Mucosa of descending colon (tissue), 3 donors: ENCODE data around the gene GLI3. TPM values are rescaled to one million over a fixed set of nuclear protein-coding genes. Genes with fewer than 3 reads are reported as not detected.

ENCODE experiments used
- ATAC-seq: fragments of 200-7000 bp; cut with Tn5 transposase; one replicate; pipeline ENCODE4 v1.9.1; 2020; ENCODE audit warnings: mild to moderate bottlenecking, moderate library complexity
- DNase-seq, 3 donors: peaks; one replicate each; pipeline ENCODE4 v3.0.0-alpha.2; 2020
- H3K36me3 ChIP-seq: fragments of 200-600 bp; one replicate; pipeline ENCODE4 v1.8.0; 2021; ENCODE audit warnings: low read depth, mild to moderate bottlenecking
- H3K4me1 ChIP-seq: fragments of 200-600 bp; one replicate; pipeline ENCODE4 v1.8.0; 2021; ENCODE audit warnings: low read depth, mild to moderate bottlenecking
- H3K4me3 ChIP-seq: fragments of 200-600 bp; one replicate; pipeline ENCODE4 v1.8.0; 2021; ENCODE audit warnings: mild to moderate bottlenecking
- H3K9me3 ChIP-seq: fragments of 200-600 bp; one replicate; pipeline ENCODE4 v1.8.0; 2021; ENCODE audit warnings: mild to moderate bottlenecking
- CTCF ChIP-seq: fragments of 200-600 bp; IDR thresholded peaks from one replicate; pipeline ENCODE4 v1.8.0; 2022; ENCODE audit warnings: antibody characterized with exemption, mild to moderate bottlenecking
- intact Hi-C, 2 donors: fragments of 100-400 bp; cut with DNase I in 1 of 2; cut with micrococcal nuclease in 1 of 2; formaldehyde crosslinking; loops; one replicate each; pipeline versions ENCODE4 v1.11.0 to v1.11.1; 2022; cut with DNase I, micrococcal nuclease
- total RNA-seq, 3 donors: library from RNA; stranded (reverse); fragmentation: NEBNext Ultra II Directional in 2 of 3; extraction: Animal tissue kit (Norgen Biotek cat#: 25700) in 2 of 3; gene quantifications; one replicate each; pipeline versions ENCODE4 v1.2.1 to v1.2.4, GENCODE V29; 2021 to 2023
- donor health status: DM: no; HTN: no; CAD: no; lungs with moderate emphysema.
- donor health status: DM: no; HTN: no; CAD: no.
- donor health status: DM: no; HTN: yes; CAD: no.

GLI3 gene
- total RNA-seq, 3 donors from 2014 or later = 3.0 to 56.3 (median 8.8) TPM

- ATAC-seq (no peak), DNase-seq (no peak)
- TF ChIP-seq CTCF = no peak
- Histone ChIP-seq H3K36me3 (no peaks in the 10 kb centered on the region), H3K4me3 (no peak overlapping the region), H3K4me1 (no peaks in the 10 kb centered on the region), H3K9me3 (no peaks in the 10 kb centered on the region)
- intact Hi-C loops = no loop called here
Observed at GRCh38 chr7:42142089-42142488, 94.9 kb downstream of the GLI3 start.

- intact Hi-C loops = no loop called here
- no peaks in the 10 kb centered on the region for H3K4me1 ChIP-seq
- ATAC-seq (no peak), DNase-seq (no peak)
- H3K36me3 ChIP-seq = no peaks in the 10 kb centered on the region
- no peak for TF ChIP-seq CTCF
- no peaks in the 10 kb centered on the region for H3K9me3 ChIP-seq
- H3K4me3 ChIP-seq = no peak overlapping the region
Observed at GRCh38 chr7:42139751-42140150, 97.3 kb downstream of the GLI3 start.

- no peak for DNase-seq
- Histone ChIP-seq H3K36me3 (no peaks in the 10 kb centered on the region), H3K9me3 (no peaks in the 10 kb centered on the region), H3K4me1 (no peaks in the 10 kb centered on the region), H3K4me3 (no peak overlapping the region)
- intact Hi-C loops = no loop called here
- ATAC-seq = no peak
- no peak for TF ChIP-seq CTCF
Observed at GRCh38 chr7:42138691-42139090, 98.3 kb downstream of the GLI3 start.

GRCh38 chr7:42137941-42138340 lies 99.1 kb downstream of the GLI3 start:
- ATAC-seq = no peak
- TF ChIP-seq CTCF = no peak
- no peaks in the 10 kb centered on the region for H3K9me3 ChIP-seq
- intact Hi-C loops = no loop called here
- H3K4me3 ChIP-seq = no peak overlapping the region
- no peaks in the 10 kb centered on the region for H3K4me1 ChIP-seq
- no peaks in the 10 kb centered on the region for H3K36me3 ChIP-seq
- no peak for DNase-seq

- no peak for ATAC-seq
- no peaks in the 10 kb centered on the region for H3K36me3 ChIP-seq
- H3K4me1 ChIP-seq = no peaks in the 10 kb centered on the region
- no peaks in the 10 kb centered on the region for H3K9me3 ChIP-seq
- no peak for DNase-seq
- no peak for TF ChIP-seq CTCF
- H3K4me3 ChIP-seq = no peak overlapping the region
- intact Hi-C loops = no loop called here
Observed at GRCh38 chr7:42137431-42137830, 99.6 kb downstream of the GLI3 start.

GRCh38 chr7:42135728-42136127 lies 101.3 kb downstream of the GLI3 start:
- Histone ChIP-seq H3K4me1 (no peaks in the 10 kb centered on the region), H3K9me3 (no peaks in the 10 kb centered on the region), H3K36me3 (no peaks in the 10 kb centered on the region), H3K4me3 (no peak overlapping the region)
- intact Hi-C loops = no loop called here
- TF ChIP-seq CTCF = no peak
- ATAC-seq (no peak), DNase-seq (no peak)
